ENCODE measurements around the gene CNTNAP2.

CNTNAP2 gene

DNA sequence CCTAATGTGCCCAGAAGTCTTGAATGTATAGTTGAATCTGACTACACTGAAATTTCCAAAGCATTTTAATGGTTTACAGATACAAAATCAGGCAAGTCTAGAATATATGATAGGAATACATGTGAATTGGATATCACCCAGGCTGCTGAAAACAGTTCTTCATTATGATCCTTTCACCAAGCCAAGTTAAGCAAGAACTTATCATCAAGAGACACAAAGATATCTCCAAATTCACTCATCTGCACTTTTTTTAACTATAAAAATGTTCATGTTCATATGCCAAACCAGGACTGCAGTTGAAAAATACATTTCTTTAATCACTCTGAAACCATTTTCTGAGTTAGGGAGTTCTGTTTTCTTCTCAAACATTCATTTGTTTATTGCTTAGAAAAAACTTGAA, 2061.4 kb downstream of the CNTNAP2 start:
- Histone ChIP-seq H3K9ac (no peak overlapping the region), H3K4me1 (ENCODE audit: low read depth, poor library complexity, severe bottlenecking) (no peaks in the 10 kb centered on the region), H4K20me1 (ENCODE audit: insufficient read depth) (no peaks in the 10 kb centered on the region), H3K36me3 (ENCODE audit: insufficient read depth) (no peaks in the 10 kb centered on the region), H3K27me3 (ENCODE audit: insufficient read depth, low read depth) (no peaks in the 10 kb centered on the region), H3K4me2 (no peak overlapping the region), H3K4me3 (IDR thresholded peaks at IDR 0.05; ENCODE audit: insufficient read depth, low read depth, low read length) (no peak overlapping the region), H2AFZ (ENCODE audit: low read depth) (no peak overlapping the region), H3K27ac (no peak overlapping the region), H3K79me2 (ENCODE audit: insufficient read depth, low read depth) (no peaks in the 10 kb centered on the region)
- TF ChIP-seq, protein P1, sequence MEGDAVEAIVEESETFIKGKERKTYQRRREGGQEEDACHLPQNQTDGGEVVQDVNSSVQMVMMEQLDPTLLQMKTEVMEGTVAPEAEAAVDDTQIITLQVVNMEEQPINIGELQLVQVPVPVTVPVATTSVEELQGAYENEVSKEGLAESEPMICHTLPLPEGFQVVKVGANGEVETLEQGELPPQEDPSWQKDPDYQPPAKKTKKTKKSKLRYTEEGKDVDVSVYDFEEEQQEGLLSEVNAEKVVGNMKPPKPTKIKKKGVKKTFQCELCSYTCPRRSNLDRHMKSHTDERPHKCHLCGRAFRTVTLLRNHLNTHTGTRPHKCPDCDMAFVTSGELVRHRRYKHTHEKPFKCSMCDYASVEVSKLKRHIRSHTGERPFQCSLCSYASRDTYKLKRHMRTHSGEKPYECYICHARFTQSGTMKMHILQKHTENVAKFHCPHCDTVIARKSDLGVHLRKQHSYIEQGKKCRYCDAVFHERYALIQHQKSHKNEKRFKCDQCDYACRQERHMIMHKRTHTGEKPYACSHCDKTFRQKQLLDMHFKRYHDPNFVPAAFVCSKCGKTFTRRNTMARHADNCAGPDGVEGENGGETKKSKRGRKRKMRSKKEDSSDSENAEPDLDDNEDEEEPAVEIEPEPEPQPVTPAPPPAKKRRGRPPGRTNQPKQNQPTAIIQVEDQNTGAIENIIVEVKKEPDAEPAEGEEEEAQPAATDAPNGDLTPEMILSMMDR (conservative IDR thresholded peaks at IDR 0.05; ENCODE audit: low read depth, low read length): no peak

DNA sequence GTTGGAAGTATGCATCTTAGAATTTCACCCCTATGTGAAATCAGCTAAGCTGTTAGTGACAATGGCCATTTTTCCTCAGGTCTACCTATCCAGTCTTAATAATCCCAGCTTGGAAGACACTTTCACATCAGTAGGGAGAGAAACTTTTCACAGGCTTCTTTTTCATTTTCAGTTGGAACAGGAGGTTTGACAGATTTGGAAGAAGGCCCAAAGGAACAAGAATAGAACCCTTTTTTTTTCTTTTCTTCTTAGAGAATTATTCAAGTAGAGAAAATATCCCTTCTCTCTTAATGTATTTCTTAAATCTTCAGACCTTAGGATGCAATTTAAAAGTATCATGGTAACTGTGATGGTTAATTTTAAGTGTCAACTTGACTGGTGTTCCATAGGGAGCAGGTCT, 2063.5 kb downstream of the CNTNAP2 start:
- no peaks in the 10 kb centered on the region for H3K27me3 ChIP-seq (ENCODE audit: insufficient read depth, low read depth)
- H2AFZ ChIP-seq (ENCODE audit: low read depth): no peak overlapping the region
- no peaks in the 10 kb centered on the region for H4K20me1 ChIP-seq (ENCODE audit: insufficient read depth)
- H3K4me2 ChIP-seq: no peak overlapping the region
- H3K4me1 ChIP-seq (ENCODE audit: low read depth, poor library complexity, severe bottlenecking): no peaks in the 10 kb centered on the region
- no peak overlapping the region for H3K4me3 ChIP-seq (IDR thresholded peaks at IDR 0.05; ENCODE audit: insufficient read depth, low read depth, low read length)
- no peak overlapping the region for H3K9ac ChIP-seq
- no peaks in the 10 kb centered on the region for H3K36me3 ChIP-seq (ENCODE audit: insufficient read depth)
- H3K79me2 ChIP-seq (ENCODE audit: insufficient read depth, low read depth): no peaks in the 10 kb centered on the region
- H3K27ac ChIP-seq: no peak overlapping the region
- TF ChIP-seq, protein P1 (conservative IDR thresholded peaks at IDR 0.05; ENCODE audit: low read depth, low read length): no peak

DNA sequence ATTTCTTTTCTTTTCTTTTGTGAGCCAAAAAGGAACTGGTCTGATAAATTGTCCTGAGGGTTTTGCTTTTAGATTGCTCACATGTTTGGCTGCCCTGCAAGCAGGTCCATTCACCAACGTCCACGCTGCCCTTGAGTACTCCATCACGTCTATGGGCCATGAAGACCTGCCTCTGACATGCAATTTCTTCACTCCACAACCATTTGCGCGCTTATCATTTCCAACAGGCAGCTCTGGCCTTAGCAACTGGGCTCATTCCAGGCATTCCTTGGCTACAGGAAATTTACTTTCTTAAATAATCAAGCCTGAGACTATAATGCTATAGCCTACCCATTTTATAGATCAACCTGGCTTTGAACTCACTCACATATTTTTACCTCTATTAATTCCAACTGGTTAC, 2065.7 kb downstream of the CNTNAP2 start:
- H3K4me3 ChIP-seq (IDR thresholded peaks at IDR 0.05; ENCODE audit: insufficient read depth, low read depth, low read length): no peak overlapping the region
- H2AFZ ChIP-seq (ENCODE audit: low read depth): no peak overlapping the region
- no peaks in the 10 kb centered on the region for H3K36me3 ChIP-seq (ENCODE audit: insufficient read depth)
- TF ChIP-seq, protein P1 (conservative IDR thresholded peaks at IDR 0.05; ENCODE audit: low read depth, low read length): no peak
- no peaks in the 10 kb centered on the region for H3K27me3 ChIP-seq (ENCODE audit: insufficient read depth, low read depth)
- no peak overlapping the region for H3K4me2 ChIP-seq
- no peaks in the 10 kb centered on the region for H3K4me1 ChIP-seq (ENCODE audit: low read depth, poor library complexity, severe bottlenecking)
- H3K79me2 ChIP-seq (ENCODE audit: insufficient read depth, low read depth): no peaks in the 10 kb centered on the region
- no peaks in the 10 kb centered on the region for H4K20me1 ChIP-seq (ENCODE audit: insufficient read depth)
- H3K9ac ChIP-seq: no peak overlapping the region
- H3K27ac ChIP-seq: no peak overlapping the region

DNA sequence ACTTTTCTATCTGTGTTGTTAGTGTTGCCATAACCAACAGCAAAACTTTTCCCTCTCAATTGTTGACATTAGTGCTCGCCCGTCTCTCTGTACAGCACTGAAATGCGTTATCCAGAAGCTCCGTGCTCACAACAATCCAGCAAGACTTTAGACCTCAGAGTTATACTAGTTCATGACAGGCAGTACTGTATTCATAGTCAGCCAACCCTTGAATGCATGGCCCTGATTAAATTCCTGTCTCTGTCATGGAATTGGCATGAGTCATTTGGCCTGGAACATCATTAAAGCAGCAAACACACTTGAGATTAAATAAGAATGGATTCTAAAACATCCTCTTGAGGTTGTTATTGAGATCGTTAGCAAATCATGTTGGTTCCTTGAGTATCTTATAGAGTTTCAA, 2068.4 kb downstream of the CNTNAP2 start:
- no peak overlapping the region for H3K27ac ChIP-seq
- no peaks in the 10 kb centered on the region for H3K36me3 ChIP-seq (ENCODE audit: insufficient read depth)
- H4K20me1 ChIP-seq (ENCODE audit: insufficient read depth): no peaks in the 10 kb centered on the region
- no peaks in the 10 kb centered on the region for H3K4me1 ChIP-seq (ENCODE audit: low read depth, poor library complexity, severe bottlenecking)
- TF ChIP-seq, protein P1 (conservative IDR thresholded peaks at IDR 0.05; ENCODE audit: low read depth, low read length): no peak
- H3K9ac ChIP-seq: no peak overlapping the region
- no peak overlapping the region for H2AFZ ChIP-seq (ENCODE audit: low read depth)
- H3K27me3 ChIP-seq (ENCODE audit: insufficient read depth, low read depth): no peaks in the 10 kb centered on the region
- no peak overlapping the region for H3K4me3 ChIP-seq (IDR thresholded peaks at IDR 0.05; ENCODE audit: insufficient read depth, low read depth, low read length)
- no peaks in the 10 kb centered on the region for H3K79me2 ChIP-seq (ENCODE audit: insufficient read depth, low read depth)
- no peak overlapping the region for H3K4me2 ChIP-seq

All from KMS-11 (cell line).